ENCODE data around the gene SIL1.

The SIL1 gene

DNA sequence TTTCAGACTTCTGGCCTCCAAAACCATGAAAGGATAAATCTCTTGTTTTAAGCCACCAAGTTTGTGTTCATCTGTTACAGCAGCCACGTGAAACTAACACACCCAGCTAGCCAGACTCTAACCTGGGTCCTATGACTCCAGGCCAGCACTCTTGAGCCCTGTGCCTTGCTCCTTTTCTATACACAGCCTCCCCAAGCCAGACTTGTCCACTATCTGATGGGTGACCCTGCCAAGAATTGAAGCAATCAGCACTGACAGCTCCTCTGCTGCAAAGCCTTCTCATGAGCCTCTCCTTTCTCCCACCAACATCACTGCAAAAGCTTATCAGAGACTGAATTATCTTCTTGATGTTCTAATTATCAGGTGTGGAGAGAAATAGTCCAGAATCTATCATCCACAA lies 41.4 kb downstream of the SIL1 start:
- TF ChIP-seq EZH2 (IDR thresholded peaks at IDR 0.05; ENCODE audit: borderline replicate concordance, low read length) = no peak
- TF ChIP-seq, protein P1, sequence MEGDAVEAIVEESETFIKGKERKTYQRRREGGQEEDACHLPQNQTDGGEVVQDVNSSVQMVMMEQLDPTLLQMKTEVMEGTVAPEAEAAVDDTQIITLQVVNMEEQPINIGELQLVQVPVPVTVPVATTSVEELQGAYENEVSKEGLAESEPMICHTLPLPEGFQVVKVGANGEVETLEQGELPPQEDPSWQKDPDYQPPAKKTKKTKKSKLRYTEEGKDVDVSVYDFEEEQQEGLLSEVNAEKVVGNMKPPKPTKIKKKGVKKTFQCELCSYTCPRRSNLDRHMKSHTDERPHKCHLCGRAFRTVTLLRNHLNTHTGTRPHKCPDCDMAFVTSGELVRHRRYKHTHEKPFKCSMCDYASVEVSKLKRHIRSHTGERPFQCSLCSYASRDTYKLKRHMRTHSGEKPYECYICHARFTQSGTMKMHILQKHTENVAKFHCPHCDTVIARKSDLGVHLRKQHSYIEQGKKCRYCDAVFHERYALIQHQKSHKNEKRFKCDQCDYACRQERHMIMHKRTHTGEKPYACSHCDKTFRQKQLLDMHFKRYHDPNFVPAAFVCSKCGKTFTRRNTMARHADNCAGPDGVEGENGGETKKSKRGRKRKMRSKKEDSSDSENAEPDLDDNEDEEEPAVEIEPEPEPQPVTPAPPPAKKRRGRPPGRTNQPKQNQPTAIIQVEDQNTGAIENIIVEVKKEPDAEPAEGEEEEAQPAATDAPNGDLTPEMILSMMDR (IDR thresholded peaks at IDR 0.05; ENCODE audit: low read length) = no peak
- Histone ChIP-seq H3K9me2 (ENCODE audit: low read depth, low read length) (no peaks in the 10 kb centered on the region), H3K27me3 (ENCODE audit: insufficient read depth, low read length) (no peaks in the 10 kb centered on the region), H3K4me1 (ENCODE audit: insufficient read depth, low read length, severe bottlenecking) (peaks cover 13% of the 10 kb centered on the region), H3K9me3 (ENCODE audit: low read length) (no peaks in the 10 kb centered on the region), H4K20me1 (ENCODE audit: insufficient read depth, low read length) (no peaks in the 10 kb centered on the region), H3K27ac (ENCODE audit: low read depth, low read length, poor library complexity, severe bottlenecking) (no peak overlapping the region), H3K4me3 (ENCODE audit: low read depth, low read length, poor library complexity, severe bottlenecking) (no peak overlapping the region), H3F3A (ENCODE audit: insufficient read depth, low read length) (no peaks in the 10 kb centered on the region), H3K4me2 (ENCODE audit: low read length) (no peak overlapping the region), H3K79me2 (ENCODE audit: insufficient read depth, low read length) (no peaks in the 10 kb centered on the region), H3K9ac (ENCODE audit: low read length) (no peak overlapping the region), H2AFZ (ENCODE audit: low read length) (no peak overlapping the region), H3K36me3 (ENCODE audit: insufficient read depth, low read length) (no peaks in the 10 kb centered on the region)

DNA sequence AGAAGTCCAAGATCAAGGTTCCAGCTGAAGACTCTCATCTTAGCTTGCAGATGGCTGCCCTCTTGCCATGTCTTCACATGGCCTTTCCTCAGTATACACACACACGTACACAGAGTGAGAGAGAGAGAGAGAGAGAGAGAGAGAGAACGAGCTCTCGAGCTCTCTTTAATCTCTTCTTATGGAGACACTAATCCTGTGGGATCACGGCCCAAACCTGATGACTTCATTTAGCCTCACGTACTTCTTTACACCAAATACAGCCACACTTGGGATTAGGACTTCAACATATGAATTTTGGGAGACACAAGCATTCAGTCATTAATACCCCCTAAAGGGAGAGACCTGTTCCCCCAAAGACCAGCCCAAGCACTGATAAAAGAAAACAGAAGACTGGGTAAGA lies 42.8 kb downstream of the SIL1 start:
- H3K79me2 ChIP-seq (ENCODE audit: insufficient read depth, low read length) = no peaks in the 10 kb centered on the region
- no peak overlapping the region for H3K9ac ChIP-seq (ENCODE audit: low read length)
- H4K20me1 ChIP-seq (ENCODE audit: insufficient read depth, low read length) = no peaks in the 10 kb centered on the region
- H3K4me1 ChIP-seq (ENCODE audit: insufficient read depth, low read length, severe bottlenecking) = peaks cover 13% of the 10 kb centered on the region
- H3K4me2 ChIP-seq (ENCODE audit: low read length) = no peak overlapping the region
- no peaks in the 10 kb centered on the region for H3F3A ChIP-seq (ENCODE audit: insufficient read depth, low read length)
- H3K9me2 ChIP-seq (ENCODE audit: low read depth, low read length) = no peaks in the 10 kb centered on the region
- no peaks in the 10 kb centered on the region for H3K9me3 ChIP-seq (ENCODE audit: low read length)
- no peaks in the 10 kb centered on the region for H3K36me3 ChIP-seq (ENCODE audit: insufficient read depth, low read length)
- H2AFZ ChIP-seq (ENCODE audit: low read length) = no peak overlapping the region
- H3K27ac ChIP-seq (ENCODE audit: low read depth, low read length, poor library complexity, severe bottlenecking) = no peak overlapping the region
- no peak overlapping the region for H3K4me3 ChIP-seq (ENCODE audit: low read depth, low read length, poor library complexity, severe bottlenecking)
- H3K27me3 ChIP-seq (ENCODE audit: insufficient read depth, low read length) = no peaks in the 10 kb centered on the region
- no peak for TF ChIP-seq EZH2 (IDR thresholded peaks at IDR 0.05; ENCODE audit: borderline replicate concordance, low read length)
- TF ChIP-seq, protein P1 (IDR thresholded peaks at IDR 0.05; ENCODE audit: low read length) = no peak

DNA sequence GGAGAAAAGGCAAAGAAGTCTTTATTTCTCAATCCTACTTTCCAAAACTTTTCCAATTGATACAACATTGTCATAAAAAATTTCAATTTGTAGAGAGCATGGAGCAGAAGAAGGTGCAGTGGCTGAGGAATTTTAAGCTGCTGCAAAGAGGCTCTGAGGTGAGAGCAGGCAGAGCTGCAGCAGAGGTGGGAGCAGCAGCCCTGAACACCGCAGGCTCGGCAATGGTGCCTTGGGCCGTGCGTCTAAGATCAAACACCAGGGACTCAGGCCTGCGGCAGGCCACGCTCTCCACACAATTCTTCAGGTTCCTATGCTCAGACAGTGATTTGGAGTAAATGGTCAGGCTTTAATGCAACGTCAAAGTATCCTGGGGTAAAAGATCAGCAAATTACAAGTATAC lies 46.3 kb downstream of the SIL1 start:
- H3K79me2 ChIP-seq (ENCODE audit: insufficient read depth, low read length) = no peaks in the 10 kb centered on the region

More for the DNA sequence above, 46.3 kb downstream of the SIL1 start:
- Histone ChIP-seq H3K4me1 (ENCODE audit: insufficient read depth, low read length, severe bottlenecking) (no peaks in the 10 kb centered on the region), H4K20me1 (ENCODE audit: insufficient read depth, low read length) (no peaks in the 10 kb centered on the region), H3K9ac (ENCODE audit: low read length) (no peak overlapping the region), H3K9me3 (ENCODE audit: low read length) (no peaks in the 10 kb centered on the region), H3K9me2 (ENCODE audit: low read depth, low read length) (no peaks in the 10 kb centered on the region), H3K27ac (ENCODE audit: low read depth, low read length, poor library complexity, severe bottlenecking) (no peak overlapping the region), H2AFZ (ENCODE audit: low read length) (no peak overlapping the region), H3K4me2 (ENCODE audit: low read length) (no peak overlapping the region), H3F3A (ENCODE audit: insufficient read depth, low read length) (no peaks in the 10 kb centered on the region), H3K36me3 (ENCODE audit: insufficient read depth, low read length) (no peaks in the 10 kb centered on the region), H3K4me3 (ENCODE audit: low read depth, low read length, poor library complexity, severe bottlenecking) (no peak overlapping the region), H3K27me3 (ENCODE audit: insufficient read depth, low read length) (no peaks in the 10 kb centered on the region)
- TF ChIP-seq, protein P1 (IDR thresholded peaks at IDR 0.05; ENCODE audit: low read length) = no peak
- no peak for TF ChIP-seq EZH2 (IDR thresholded peaks at IDR 0.05; ENCODE audit: borderline replicate concordance, low read length)

All from OCI-LY1 (cell line).